ENCODE data around the gene NIM1K. TPM values are rescaled to one million over a fixed set of nuclear protein-coding genes. Genes with fewer than 3 reads are reported as not detected.
"Not testable (repeated sequence)": the region's sequence is repeated elsewhere in the genome, so short reads cannot be mapped to it uniquely, and the experiment has no call there.

NIM1K gene
- total RNA-seq, 1 donor from 2014 or later = 6.0 TPM

- no peaks in the 10 kb centered on the region for H3K4me1 ChIP-seq
- H3K27ac ChIP-seq = no peak overlapping the region
- no peaks in the 10 kb centered on the region for H3K36me3 ChIP-seq
- peak; percentile 65 for TF ChIP-seq CTCF (IDR thresholded peaks at IDR 0.05)
- intact Hi-C loops (cut with DNase I) = no loop called here
- peak; percentile 66 for ATAC-seq
- DNase-seq = no peak
- no peaks in the 10 kb centered on the region for H3K9me3 ChIP-seq
- H3K4me3 ChIP-seq = no peak overlapping the region
- no peaks in the 10 kb centered on the region for H3K27me3 ChIP-seq
Observed at GRCh38 chr5:43305948-43306565, 114.0 kb downstream of the NIM1K start.

- H3K27ac ChIP-seq; intact Hi-C loops (cut with DNase I); H3K27me3 ChIP-seq; H3K36me3 ChIP-seq; H3K4me1 ChIP-seq; ATAC-seq; DNase-seq; H3K9me3 ChIP-seq; H3K4me3 ChIP-seq: not testable (repeated sequence)
Observed at GRCh38 chr5:43306954-43307353, 114.9 kb downstream of the NIM1K start.

GRCh38 chr5:43309122-43309521 is 117.1 kb downstream of the NIM1K start:
- Histone ChIP-seq H3K27me3 (no peaks in the 10 kb centered on the region), H3K27ac (no peak overlapping the region), H3K9me3 (no peaks in the 10 kb centered on the region), H3K4me3 (no peak overlapping the region), H3K4me1 (peaks cover 6% of the 10 kb centered on the region), H3K36me3 (no peaks in the 10 kb centered on the region)
- ATAC-seq = no peak
- TF ChIP-seq CTCF (IDR thresholded peaks at IDR 0.05) = no peak
- no peak for DNase-seq
- intact Hi-C loops (cut with DNase I) = loop anchor here (2.0 kb wide), 1 partner anchor 64 kb away; no protein-coding TSS in a partner anchor

- Histone ChIP-seq H3K27me3 (no peaks in the 10 kb centered on the region), H3K4me3 (peak overlapping the region; percentile 90), H3K27ac (no peak overlapping the region), H3K36me3 (no peaks in the 10 kb centered on the region), H3K9me3 (no peaks in the 10 kb centered on the region), H3K4me1 (peaks cover 8% of the 10 kb centered on the region)
- no peak for ATAC-seq
- DNase-seq = no peak
- no peak for TF ChIP-seq CTCF (IDR thresholded peaks at IDR 0.05)
- intact Hi-C loops (cut with DNase I) = loop anchor here (2.0 kb wide), 1 partner anchor 63 kb away; no protein-coding TSS in a partner anchor
Observed at GRCh38 chr5:43309637-43310036, 117.6 kb downstream of the NIM1K start.

GRCh38 chr5:43312076-43312661 is 120.1 kb downstream of the NIM1K start:
- intact Hi-C loops (cut with DNase I) = no loop called here
- peak overlapping the region; percentile 90 for H3K4me3 ChIP-seq
- no peaks in the 10 kb centered on the region for H3K36me3 ChIP-seq
- no peaks in the 10 kb centered on the region for H3K27me3 ChIP-seq
- no peak for DNase-seq
- peak overlapping the region; percentile 88 for H3K27ac ChIP-seq
- H3K9me3 ChIP-seq = no peaks in the 10 kb centered on the region
- ATAC-seq = no peak
- H3K4me1 ChIP-seq = peaks cover 8% of the 10 kb centered on the region
- no peak for TF ChIP-seq CTCF (IDR thresholded peaks at IDR 0.05)

GRCh38 chr5:43312699-43313034 is 120.6 kb downstream of the NIM1K start:
- Histone ChIP-seq H3K9me3 (no peaks in the 10 kb centered on the region), H3K4me3 (peak overlapping the region; percentile 90), H3K4me1 (peaks cover 8% of the 10 kb centered on the region), H3K27me3 (no peaks in the 10 kb centered on the region), H3K27ac (peak overlapping the region; percentile 88), H3K36me3 (no peaks in the 10 kb centered on the region)
- ATAC-seq (peak; percentile 1), DNase-seq (no peak)
- no peak for TF ChIP-seq CTCF (IDR thresholded peaks at IDR 0.05)
- intact Hi-C loops (cut with DNase I) = no loop called here
